ENCODE results near the gene PARD3.

GRCh38 chr10:34635111-34635510 is 180.0 kb downstream of the PARD3 start:
- TF ChIP-seq POLR2AphosphoS5 (IDR thresholded peaks at IDR 0.05): no peak
- no peak for TF ChIP-seq CTCF (IDR thresholded peaks at IDR 0.05)
- TF ChIP-seq POLR2A (IDR thresholded peaks at IDR 0.05): no peak
- TF ChIP-seq EP300 (IDR thresholded peaks at IDR 0.05; ENCODE audit: low read depth): no peak
